Measurements from ENCODE around the gene CASP8. TPM values are rescaled to one million over a fixed set of nuclear protein-coding genes. Genes with fewer than 3 reads are reported as not detected.
A peak's percentile ranks its signal among the peaks of the same experiment; 100 is the strongest.

CASP8 gene
- total and polyA plus RNA-seq, 9 of the 15 experiments (the other 6 are each of a cell fraction or from before 2014, with no cell fraction given), result 10.2 to 31.4 (median 19.4) TPM

DNA sequence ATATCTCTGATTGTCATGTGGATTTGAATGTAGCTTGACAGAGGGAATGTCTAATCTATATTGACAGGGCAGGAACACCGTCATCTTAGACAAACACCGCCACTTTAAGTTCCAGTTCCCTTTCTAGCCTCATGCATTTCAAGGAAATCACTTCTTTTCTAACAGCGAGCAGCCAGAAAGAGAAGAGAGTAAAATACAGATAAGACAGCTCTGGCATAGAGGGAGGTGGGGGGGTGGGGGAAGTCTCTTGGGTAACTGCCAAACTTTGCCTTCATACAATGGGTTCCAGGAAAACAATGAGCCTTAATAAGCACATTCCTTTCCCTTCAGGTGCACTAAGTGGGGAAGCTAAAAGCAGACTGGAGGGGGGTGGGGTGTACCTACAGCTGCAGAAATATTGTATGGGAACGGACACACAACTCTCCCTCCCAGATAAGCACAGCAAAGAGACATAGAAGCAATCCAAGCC is 40.2 kb upstream of the CASP8 start (continued):
- TF ChIP-seq DNMT1 (IDR thresholded peaks at IDR 0.05) (no peak), POU5F1 (IDR thresholded peaks at IDR 0.05; ENCODE audit: borderline replicate concordance, low read depth, low read length, partially characterized antibody) (no peak), FOXJ2 (tag; IDR thresholded peaks at IDR 0.05) (no peak), ZNF140 (CRISPR knock-in tag; IDR thresholded peaks at IDR 0.05) (no peak), RFX1 (IDR thresholded peaks at IDR 0.05) (no peak), ZNF165 (CRISPR knock-in tag; IDR thresholded peaks at IDR 0.05; ENCODE audit: borderline replicate concordance) (no peak), SMAD4 (CRISPR knock-in tag; conservative IDR thresholded peaks at IDR 0.05) (no peak), ZKSCAN1 (IDR thresholded peaks at IDR 0.05; ENCODE audit: low read depth, low read length) (no peak), CHD2 (IDR thresholded peaks at IDR 0.05; ENCODE audit: low read depth, low read length) (no peak), KLF1 (tag; IDR thresholded peaks at IDR 0.05) (no peak), HNRNPLL (IDR thresholded peaks at IDR 0.05; ENCODE audit: low read depth, low read length, poor library complexity, severe bottlenecking) (no peak), CCNT2 (IDR thresholded peaks at IDR 0.05; ENCODE audit: borderline replicate concordance, extremely low read depth, insufficient read length, low read depth, low read length) (peak; percentile 49), ZNF354B (CRISPR knock-in tag; IDR thresholded peaks at IDR 0.05) (no peak), HNRNPUL1 (IDR thresholded peaks at IDR 0.05; ENCODE audit: low read length) (no peak), KDM5B (IDR thresholded peaks at IDR 0.05; ENCODE audit: insufficient replicate concordance, low read depth, low read length) (no peak), TARDBP (IDR thresholded peaks at IDR 0.05) (no peak), CC2D1A (IDR thresholded peaks at IDR 0.05) (peak; percentile 25; the same call in 1 of the 2 replicates), MCM3 (IDR thresholded peaks at IDR 0.05) (no peak), ZNF668 (CRISPR knock-in tag; IDR thresholded peaks at IDR 0.05) (no peak), PHB (CRISPR knock-in tag; IDR thresholded peaks at IDR 0.05) (no peak), ZNF253 (CRISPR knock-in tag; conservative IDR thresholded peaks at IDR 0.05) (no peak), HDAC6 (IDR thresholded peaks at IDR 0.05; ENCODE audit: low read depth, low read length) (no peak), KAT8 (IDR thresholded peaks at IDR 0.05; ENCODE audit: low read depth) (no peak), GABPA (tag; conservative IDR thresholded peaks at IDR 0.05; ENCODE audit: low read depth) (no peak)
- TF ChIP-seq, protein P1, sequence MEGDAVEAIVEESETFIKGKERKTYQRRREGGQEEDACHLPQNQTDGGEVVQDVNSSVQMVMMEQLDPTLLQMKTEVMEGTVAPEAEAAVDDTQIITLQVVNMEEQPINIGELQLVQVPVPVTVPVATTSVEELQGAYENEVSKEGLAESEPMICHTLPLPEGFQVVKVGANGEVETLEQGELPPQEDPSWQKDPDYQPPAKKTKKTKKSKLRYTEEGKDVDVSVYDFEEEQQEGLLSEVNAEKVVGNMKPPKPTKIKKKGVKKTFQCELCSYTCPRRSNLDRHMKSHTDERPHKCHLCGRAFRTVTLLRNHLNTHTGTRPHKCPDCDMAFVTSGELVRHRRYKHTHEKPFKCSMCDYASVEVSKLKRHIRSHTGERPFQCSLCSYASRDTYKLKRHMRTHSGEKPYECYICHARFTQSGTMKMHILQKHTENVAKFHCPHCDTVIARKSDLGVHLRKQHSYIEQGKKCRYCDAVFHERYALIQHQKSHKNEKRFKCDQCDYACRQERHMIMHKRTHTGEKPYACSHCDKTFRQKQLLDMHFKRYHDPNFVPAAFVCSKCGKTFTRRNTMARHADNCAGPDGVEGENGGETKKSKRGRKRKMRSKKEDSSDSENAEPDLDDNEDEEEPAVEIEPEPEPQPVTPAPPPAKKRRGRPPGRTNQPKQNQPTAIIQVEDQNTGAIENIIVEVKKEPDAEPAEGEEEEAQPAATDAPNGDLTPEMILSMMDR (IDR thresholded peaks at IDR 0.05 in 2 of 3, conservative IDR thresholded peaks at IDR 0.05 in 1 of 3; ENCODE audit: insufficient read depth in 2 of 3, low read depth in 1 of 3, low read length in 3 of 3), result no peak
- TF ChIP-seq, protein P2, sequence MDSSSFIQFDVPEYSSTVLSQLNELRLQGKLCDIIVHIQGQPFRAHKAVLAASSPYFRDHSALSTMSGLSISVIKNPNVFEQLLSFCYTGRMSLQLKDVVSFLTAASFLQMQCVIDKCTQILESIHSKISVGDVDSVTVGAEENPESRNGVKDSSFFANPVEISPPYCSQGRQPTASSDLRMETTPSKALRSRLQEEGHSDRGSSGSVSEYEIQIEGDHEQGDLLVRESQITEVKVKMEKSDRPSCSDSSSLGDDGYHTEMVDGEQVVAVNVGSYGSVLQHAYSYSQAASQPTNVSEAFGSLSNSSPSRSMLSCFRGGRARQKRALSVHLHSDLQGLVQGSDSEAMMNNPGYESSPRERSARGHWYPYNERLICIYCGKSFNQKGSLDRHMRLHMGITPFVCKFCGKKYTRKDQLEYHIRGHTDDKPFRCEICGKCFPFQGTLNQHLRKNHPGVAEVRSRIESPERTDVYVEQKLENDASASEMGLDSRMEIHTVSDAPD (CRISPR knock-in tag; IDR thresholded peaks at IDR 0.05), result no peak
- TF ChIP-seq, protein P3, sequence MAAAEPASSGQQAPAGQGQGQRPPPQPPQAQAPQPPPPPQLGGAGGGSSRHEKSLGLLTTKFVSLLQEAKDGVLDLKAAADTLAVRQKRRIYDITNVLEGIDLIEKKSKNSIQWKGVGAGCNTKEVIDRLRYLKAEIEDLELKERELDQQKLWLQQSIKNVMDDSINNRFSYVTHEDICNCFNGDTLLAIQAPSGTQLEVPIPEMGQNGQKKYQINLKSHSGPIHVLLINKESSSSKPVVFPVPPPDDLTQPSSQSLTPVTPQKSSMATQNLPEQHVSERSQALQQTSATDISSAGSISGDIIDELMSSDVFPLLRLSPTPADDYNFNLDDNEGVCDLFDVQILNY (CRISPR knock-in tag; IDR thresholded peaks at IDR 0.05), result no peak
- TF ChIP-seq, protein P4, sequence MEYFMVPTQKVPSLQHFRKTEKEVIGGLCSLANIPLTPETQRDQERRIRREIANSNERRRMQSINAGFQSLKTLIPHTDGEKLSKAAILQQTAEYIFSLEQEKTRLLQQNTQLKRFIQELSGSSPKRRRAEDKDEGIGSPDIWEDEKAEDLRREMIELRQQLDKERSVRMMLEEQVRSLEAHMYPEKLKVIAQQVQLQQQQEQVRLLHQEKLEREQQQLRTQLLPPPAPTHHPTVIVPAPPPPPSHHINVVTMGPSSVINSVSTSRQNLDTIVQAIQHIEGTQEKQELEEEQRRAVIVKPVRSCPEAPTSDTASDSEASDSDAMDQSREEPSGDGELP (CRISPR knock-in tag; IDR thresholded peaks at IDR 0.05; ENCODE audit: borderline replicate concordance), result no peak
